ENCODE measurements around the gene MACF1.
A peak's percentile ranks its signal among the peaks of the same experiment; 100 is the strongest.

Gene MACF1

GRCh38 chr1:39485046-39485803 is 280.7 kb downstream of the MACF1 start:
- in situ Hi-C loops (cut with MboI; ENCODE audit: low sequenced_read_pairs, unreplicated experiment): no loop called here
- TF ChIP-seq CTCF (IDR thresholded peaks at IDR 0.05; ENCODE audit: borderline replicate concordance, control extremely low read depth, extremely low read depth, insufficient read depth, missing control alignments): no peak

GRCh38 chr1:39488012-39488545 is 283.6 kb downstream of the MACF1 start:
- in situ Hi-C loops (cut with MboI; ENCODE audit: low sequenced_read_pairs, unreplicated experiment): no loop called here
- DNase-seq (ENCODE audit: low spot score): no peak
- no peak for TF ChIP-seq CTCF (IDR thresholded peaks at IDR 0.05; ENCODE audit: borderline replicate concordance, control extremely low read depth, extremely low read depth, insufficient read depth, missing control alignments)

More at GRCh38 chr1:39485046-39485803, 280.7 kb downstream of the MACF1 start:
- DNase-seq (ENCODE audit: low spot score): no peak

- in situ Hi-C loops (cut with MboI; ENCODE audit: low sequenced_read_pairs, unreplicated experiment): no loop called here
- no peak for DNase-seq (ENCODE audit: low spot score)
- no peak for TF ChIP-seq CTCF (IDR thresholded peaks at IDR 0.05; ENCODE audit: borderline replicate concordance, control extremely low read depth, extremely low read depth, insufficient read depth, missing control alignments)
Observed at GRCh38 chr1:39488793-39489566, 284.5 kb downstream of the MACF1 start.

- DNase-seq (ENCODE audit: low spot score): no peak
- TF ChIP-seq CTCF (IDR thresholded peaks at IDR 0.05; ENCODE audit: borderline replicate concordance, control extremely low read depth, extremely low read depth, insufficient read depth, missing control alignments): no peak
- in situ Hi-C loops (cut with MboI; ENCODE audit: low sequenced_read_pairs, unreplicated experiment): no loop called here
Observed at GRCh38 chr1:39489567-39490239, 285.2 kb downstream of the MACF1 start.

GRCh38 chr1:39490596-39491145 is 286.2 kb downstream of the MACF1 start:
- peak; percentile 55 for DNase-seq (ENCODE audit: low spot score)
- no peak for TF ChIP-seq CTCF (IDR thresholded peaks at IDR 0.05; ENCODE audit: borderline replicate concordance, control extremely low read depth, extremely low read depth, insufficient read depth, missing control alignments)
- in situ Hi-C loops (cut with MboI; ENCODE audit: low sequenced_read_pairs, unreplicated experiment): no loop called here

Measured in GM13976 (cell line).